ENCODE results near the gene CD7. TPM values are rescaled to one million over a fixed set of nuclear protein-coding genes. Genes with fewer than 3 reads are reported as not detected.

Gene CD7
- total and polyA plus RNA-seq, 9 of the 15 experiments (the other 6 are each of a cell fraction or from before 2014, with no cell fraction given), result 0.21 to 0.35 TPM; not detected in 7

DNA sequence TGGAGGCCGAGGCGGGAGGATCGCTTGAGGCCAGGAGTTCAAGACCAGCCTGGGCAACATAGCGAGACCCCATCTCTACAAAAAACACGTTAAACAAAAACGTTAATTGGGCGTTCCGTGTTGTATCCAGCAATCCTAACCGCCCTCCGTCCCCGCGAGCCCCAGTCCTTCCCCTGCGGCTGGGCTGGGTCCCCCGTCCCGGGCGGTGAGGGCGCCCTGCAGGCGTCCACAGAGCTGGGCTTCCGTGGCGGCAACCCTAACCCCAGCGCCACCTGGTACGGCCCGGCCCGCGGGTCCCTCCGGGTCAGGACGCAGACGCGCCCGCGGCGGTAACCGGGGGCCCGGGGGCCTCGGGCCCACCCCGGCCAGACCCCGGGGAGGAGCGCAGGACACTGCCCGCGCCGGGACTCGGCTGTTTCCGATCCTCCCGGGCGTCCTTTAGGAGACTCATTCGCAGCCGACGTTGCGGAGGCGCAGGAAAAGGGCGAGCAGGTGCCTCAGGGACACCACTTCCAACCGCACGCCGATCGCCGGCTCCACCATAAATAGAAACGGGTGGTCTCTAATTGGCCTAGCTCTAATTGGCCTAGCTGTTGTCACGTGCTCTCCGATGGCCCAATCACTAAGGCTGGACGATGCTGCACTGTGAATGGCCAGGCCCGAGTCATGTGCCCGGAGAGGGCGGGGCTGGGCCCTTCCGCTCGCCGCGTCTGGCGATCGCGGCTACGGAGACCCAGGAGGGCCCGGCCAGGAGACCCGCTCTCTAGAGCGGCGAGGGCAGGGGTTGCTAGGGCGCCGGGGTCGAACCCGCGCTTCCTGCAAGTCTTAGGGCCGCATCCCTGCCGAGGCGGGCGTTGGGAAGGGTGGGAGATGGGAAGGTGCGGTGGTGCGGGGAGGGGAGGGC is 24.9 kb downstream of the CD7 start (continued):
- TF ChIP-seq, protein P1, sequence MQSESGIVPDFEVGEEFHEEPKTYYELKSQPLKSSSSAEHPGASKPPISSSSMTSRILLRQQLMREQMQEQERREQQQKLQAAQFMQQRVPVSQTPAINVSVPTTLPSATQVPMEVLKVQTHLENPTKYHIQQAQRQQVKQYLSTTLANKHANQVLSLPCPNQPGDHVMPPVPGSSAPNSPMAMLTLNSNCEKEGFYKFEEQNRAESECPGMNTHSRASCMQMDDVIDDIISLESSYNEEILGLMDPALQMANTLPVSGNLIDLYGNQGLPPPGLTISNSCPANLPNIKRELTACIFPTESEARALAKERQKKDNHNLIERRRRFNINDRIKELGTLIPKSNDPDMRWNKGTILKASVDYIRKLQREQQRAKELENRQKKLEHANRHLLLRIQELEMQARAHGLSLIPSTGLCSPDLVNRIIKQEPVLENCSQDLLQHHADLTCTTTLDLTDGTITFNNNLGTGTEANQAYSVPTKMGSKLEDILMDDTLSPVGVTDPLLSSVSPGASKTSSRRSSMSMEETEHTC (IDR thresholded peaks at IDR 0.05), result no peak
- no peak for TF ChIP-seq ZFP30 (CRISPR knock-in tag; IDR thresholded peaks at IDR 0.05; ENCODE audit: borderline replicate concordance)
- TF ChIP-seq ZNF644 (tag; IDR thresholded peaks at IDR 0.05; ENCODE audit: low read depth), result no peak
- no peak for TF ChIP-seq ZNF445 (CRISPR knock-in tag; IDR thresholded peaks at IDR 0.05; ENCODE audit: low read depth)
- no peak; the same call in 1 of the 2 replicates for TF ChIP-seq FOSL1 (tag; conservative IDR thresholded peaks at IDR 0.05)
- no peak for TF ChIP-seq AFF4 (CRISPR knock-in tag; IDR thresholded peaks at IDR 0.05)
- no peak for TF ChIP-seq HNRNPL (IDR thresholded peaks at IDR 0.05; ENCODE audit: low read depth, low read length)
- no peak for TF ChIP-seq SREBF2 (CRISPR knock-in tag; IDR thresholded peaks at IDR 0.05)
- TF ChIP-seq, protein P2, sequence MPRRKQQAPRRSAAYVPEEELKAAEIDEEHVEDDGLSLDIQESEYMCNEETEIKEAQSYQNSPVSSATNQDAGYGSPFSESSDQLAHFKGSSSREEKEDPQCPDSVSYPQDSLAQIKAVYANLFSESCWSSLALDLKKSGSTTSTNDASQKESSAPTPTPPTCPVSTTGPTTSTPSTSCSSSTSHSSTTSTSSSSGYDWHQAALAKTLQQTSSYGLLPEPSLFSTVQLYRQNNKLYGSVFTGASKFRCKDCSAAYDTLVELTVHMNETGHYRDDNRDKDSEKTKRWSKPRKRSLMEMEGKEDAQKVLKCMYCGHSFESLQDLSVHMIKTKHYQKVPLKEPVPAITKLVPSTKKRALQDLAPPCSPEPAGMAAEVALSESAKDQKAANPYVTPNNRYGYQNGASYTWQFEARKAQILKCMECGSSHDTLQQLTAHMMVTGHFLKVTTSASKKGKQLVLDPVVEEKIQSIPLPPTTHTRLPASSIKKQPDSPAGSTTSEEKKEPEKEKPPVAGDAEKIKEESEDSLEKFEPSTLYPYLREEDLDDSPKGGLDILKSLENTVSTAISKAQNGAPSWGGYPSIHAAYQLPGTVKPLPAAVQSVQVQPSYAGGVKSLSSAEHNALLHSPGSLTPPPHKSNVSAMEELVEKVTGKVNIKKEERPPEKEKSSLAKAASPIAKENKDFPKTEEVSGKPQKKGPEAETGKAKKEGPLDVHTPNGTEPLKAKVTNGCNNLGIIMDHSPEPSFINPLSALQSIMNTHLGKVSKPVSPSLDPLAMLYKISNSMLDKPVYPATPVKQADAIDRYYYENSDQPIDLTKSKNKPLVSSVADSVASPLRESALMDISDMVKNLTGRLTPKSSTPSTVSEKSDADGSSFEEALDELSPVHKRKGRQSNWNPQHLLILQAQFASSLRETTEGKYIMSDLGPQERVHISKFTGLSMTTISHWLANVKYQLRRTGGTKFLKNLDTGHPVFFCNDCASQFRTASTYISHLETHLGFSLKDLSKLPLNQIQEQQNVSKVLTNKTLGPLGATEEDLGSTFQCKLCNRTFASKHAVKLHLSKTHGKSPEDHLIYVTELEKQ (CRISPR knock-in tag; IDR thresholded peaks at IDR 0.05), result no peak

All from K562 (cell line).